Large intestine (tissue), 3 donors: ENCODE measurements around the gene SORCS2. TPM values are rescaled to one million over a fixed set of nuclear protein-coding genes. Genes with fewer than 3 reads are reported as not detected.

Experiments used
- DNase-seq, 2 donors: peaks; one replicate each; pipeline versions ENCODE4 v3.0.0 to v3.0.0-alpha.2; 2013
- H3K27ac ChIP-seq: one replicate; pipeline ENCODE4 v1.5.1; 2013; ENCODE audit warnings: low read length
- H3K27me3 ChIP-seq: 2 replicates; pipeline ENCODE4 v1.6.1; 2013; ENCODE audit warnings: low read length; ENCODE audit not compliant: control insufficient read depth, insufficient read depth
- H3K36me3 ChIP-seq: 2 replicates; pipeline ENCODE4 v1.6.1; 2013; ENCODE audit warnings: low read length; ENCODE audit not compliant: control insufficient read depth, insufficient read depth
- H3K4me1 ChIP-seq: one replicate; pipeline ENCODE4 v1.6.1; 2013; ENCODE audit warnings: low read length; ENCODE audit not compliant: control insufficient read depth, insufficient read depth
- H3K4me3 ChIP-seq: one replicate; pipeline ENCODE4 v1.5.1; 2013; ENCODE audit warnings: low read length
- H3K9me3 ChIP-seq: one replicate; pipeline ENCODE4 v1.6.1; 2013; ENCODE audit warnings: mild to moderate bottlenecking, low read depth, low read length, moderate library complexity; ENCODE audit not compliant: control insufficient read depth
- WGBS: methylation state at CpG from one replicate; pipeline ENCODE4 v1.1.5; 2013; ENCODE audit warnings: low lambda C conversion rate; ENCODE audit not compliant: insufficient coverage; 5-methylcytosine and 5-hydroxymethylcytosine counted together
- polyA plus RNA-seq: library from polyadenylated mRNA; unstranded; fragments of 120-200 nt; gene quantifications from one replicate; pipeline ENCODE4 v1.2.1, GENCODE V29; 2013

Gene SORCS2
- polyA plus RNA-seq, 1 donor = 3.6 TPM

- Histone ChIP-seq H3K9me3 (peaks cover 7% of the 10 kb centered on the region), H3K4me1 (peaks cover 3% of the 10 kb centered on the region), H3K36me3 (no peaks in the 10 kb centered on the region), H3K4me3 (no peak overlapping the region), H3K27ac (no peak overlapping the region), H3K27me3 (peaks cover 14% of the 10 kb centered on the region)
- no CpG with 5 or more reads among the region's 11 CpGs for WGBS
- no peak for DNase-seq
These were observed 523.1 kb downstream of the SORCS2 start for GRCh38 chr4:7715271-7716009.

- H3K27ac ChIP-seq = no peak overlapping the region
- peaks cover 3% of the 10 kb centered on the region for H3K4me1 ChIP-seq
- DNase-seq = no peak
- no peak overlapping the region for H3K4me3 ChIP-seq
- H3K9me3 ChIP-seq = peaks cover 7% of the 10 kb centered on the region
- 79% methylated on average over 2 of the region's 6 CpGs for WGBS
- H3K36me3 ChIP-seq = no peaks in the 10 kb centered on the region
- peaks cover 17% of the 10 kb centered on the region for H3K27me3 ChIP-seq
These were observed 523.8 kb downstream of the SORCS2 start for GRCh38 chr4:7716010-7716721.

GRCh38 chr4:7717161-7717560, 524.8 kb downstream of the SORCS2 start:
- no peak overlapping the region for H3K27ac ChIP-seq
- H3K4me1 ChIP-seq = peaks cover 3% of the 10 kb centered on the region
- no peaks in the 10 kb centered on the region for H3K36me3 ChIP-seq
- H3K9me3 ChIP-seq = peaks cover 7% of the 10 kb centered on the region
- DNase-seq = no peak
- no peak overlapping the region for H3K4me3 ChIP-seq
- H3K27me3 ChIP-seq = peaks cover 17% of the 10 kb centered on the region
- 100% methylated on average over 1 of the region's 11 CpGs for WGBS

GRCh38 chr4:7717946-7718490, 525.7 kb downstream of the SORCS2 start:
- H3K36me3 ChIP-seq = no peaks in the 10 kb centered on the region
- peaks cover 22% of the 10 kb centered on the region for H3K27me3 ChIP-seq
- no peak overlapping the region for H3K27ac ChIP-seq
- 64% methylated on average over 4 of the region's 24 CpGs for WGBS
- no peak for DNase-seq
- peaks cover 7% of the 10 kb centered on the region for H3K9me3 ChIP-seq
- no peak overlapping the region for H3K4me3 ChIP-seq
- H3K4me1 ChIP-seq = peaks cover 3% of the 10 kb centered on the region

- H3K4me1 ChIP-seq = peaks cover 3% of the 10 kb centered on the region
- peak in 1 of 2 donors; percentile 35 for DNase-seq
- no peaks in the 10 kb centered on the region for H3K36me3 ChIP-seq
- H3K9me3 ChIP-seq = peaks cover 5% of the 10 kb centered on the region
- peaks cover 22% of the 10 kb centered on the region for H3K27me3 ChIP-seq
- no peak overlapping the region for H3K27ac ChIP-seq
- H3K4me3 ChIP-seq = no peak overlapping the region
- WGBS = no CpG with 5 or more reads among the region's 33 CpGs
These were observed 527.2 kb downstream of the SORCS2 start for GRCh38 chr4:7719354-7720174.

GRCh38 chr4:7721984-7722551, 529.7 kb downstream of the SORCS2 start:
- DNase-seq = no peak
- peaks cover 22% of the 10 kb centered on the region for H3K27me3 ChIP-seq
- peaks cover 5% of the 10 kb centered on the region for H3K9me3 ChIP-seq
- no CpG with 5 or more reads among the region's 13 CpGs for WGBS
- H3K36me3 ChIP-seq = no peaks in the 10 kb centered on the region
- peaks cover 3% of the 10 kb centered on the region for H3K4me1 ChIP-seq
- no peak overlapping the region for H3K27ac ChIP-seq
- no peak overlapping the region for H3K4me3 ChIP-seq

GRCh38 chr4:7722766-7723387, 530.5 kb downstream of the SORCS2 start:
- Histone ChIP-seq H3K9me3 (peaks cover 5% of the 10 kb centered on the region), H3K36me3 (no peaks in the 10 kb centered on the region), H3K27me3 (peaks cover 22% of the 10 kb centered on the region), H3K4me3 (no peak overlapping the region), H3K27ac (no peak overlapping the region), H3K4me1 (peaks cover 3% of the 10 kb centered on the region)
- WGBS = no CpG with 5 or more reads among the region's 22 CpGs
- DNase-seq = no peak

- peaks cover 3% of the 10 kb centered on the region for H3K4me1 ChIP-seq
- no CpG with 5 or more reads among the region's 16 CpGs for WGBS
These were observed 531.3 kb downstream of the SORCS2 start for GRCh38 chr4:7723625-7724024.

GRCh38 chr4:7725951-7726350, 533.6 kb downstream of the SORCS2 start:
- DNase-seq = no peak
- H3K27ac ChIP-seq = no peak overlapping the region
- no peaks in the 10 kb centered on the region for H3K4me1 ChIP-seq
- peaks cover 5% of the 10 kb centered on the region for H3K27me3 ChIP-seq
- WGBS = no CpG with 5 or more reads among the region's 9 CpGs
- no peaks in the 10 kb centered on the region for H3K36me3 ChIP-seq
- no peak overlapping the region for H3K4me3 ChIP-seq
- peaks cover 5% of the 10 kb centered on the region for H3K9me3 ChIP-seq

More at GRCh38 chr4:7723625-7724024, 531.3 kb downstream of the SORCS2 start:
- H3K9me3 ChIP-seq = peaks cover 5% of the 10 kb centered on the region
- H3K27me3 ChIP-seq = peaks cover 22% of the 10 kb centered on the region
- DNase-seq = no peak
- no peak overlapping the region for H3K27ac ChIP-seq
- H3K4me3 ChIP-seq = no peak overlapping the region
- no peaks in the 10 kb centered on the region for H3K36me3 ChIP-seq
